OCI-LY7 (cell line): ENCODE results near the gene TRA2A. TPM values are rescaled to one million over a fixed set of nuclear protein-coding genes. Genes with fewer than 3 reads are reported as not detected.
"Not testable (repeated sequence)": the region's sequence is repeated elsewhere in the genome, so short reads cannot be mapped to it uniquely, and the experiment has no call there.

Source experiments
- BruUV-seq: library from RNA; stranded (reverse); fragments of 400-500 nt; replicated peaks from 2 replicates; lab custom pipeline; 2021; lab: Mats Ljungman, UMichigan
- CTCF ChIA-PET: fragments of 300-600 bp; sonication (Branson Sonifier 250); formaldehyde crosslinking; loops from one replicate; lab custom pipeline; 2022; ENCODE audit warnings: antibody characterized with exemption; ENCODE audit not compliant: unreplicated experiment; lab: Charles Lee
- POLR2A ChIA-PET: fragments of 300-600 bp; sonication (Branson Sonifier 250); formaldehyde crosslinking; loops from one replicate; lab custom pipeline; 2022; ENCODE audit warnings: antibody characterized with exemption; lab: Charles Lee
- DNase-seq: peaks from one replicate; pipeline ENCODE4 v3.0.0-alpha.2; 2015; ENCODE audit warnings: low spot score
- H2AFZ ChIP-seq: fragments of 200-600 bp; sonication (generic), shearing (Covaris generic); 2 replicates; pipeline ENCODE4 v1.6.1; 2014; ENCODE audit warnings: mild to moderate bottlenecking, antibody characterized with exemption, low read length, moderate library complexity
- H3K27ac ChIP-seq: fragments of 200-600 bp; sonication (generic); 2 replicates; pipeline ENCODE4 v1.5.1; 2014; ENCODE audit warnings: mixed run types, low read depth, mild to moderate bottlenecking, moderate library complexity, low read length, inconsistent platforms; ENCODE audit not compliant: poor library complexity, severe bottlenecking
- H3K36me3 ChIP-seq: fragments of 200-600 bp; sonication (generic); 2 replicates; pipeline ENCODE4 v1.6.1; 2014; ENCODE audit warnings: mild to moderate bottlenecking, antibody characterized with exemption, low read length, moderate library complexity, mixed read lengths; ENCODE audit not compliant: insufficient read depth
- H3K4me1 ChIP-seq: fragments of 200-600 bp; sonication (generic); 2 replicates; pipeline ENCODE4 v1.5.1; 2014; ENCODE audit warnings: mild to moderate bottlenecking, low read length; ENCODE audit not compliant: insufficient read depth, poor library complexity, severe bottlenecking
- H3K4me2 ChIP-seq: fragments of 200-600 bp; sonication (generic); 2 replicates; pipeline ENCODE4 v1.6.1; 2014; ENCODE audit warnings: mild to moderate bottlenecking, low read length
- H3K4me3 ChIP-seq: fragments of 200-600 bp; sonication (generic); 2 replicates; pipeline ENCODE4 v1.5.1; 2014; ENCODE audit warnings: mild to moderate bottlenecking, low read depth, low read length; ENCODE audit not compliant: poor library complexity, severe bottlenecking
- H3K79me2 ChIP-seq: fragments of 200-600 bp; sonication (generic); 2 replicates; pipeline ENCODE4 v1.6.1; 2016; ENCODE audit warnings: low read depth, mild to moderate bottlenecking, low read length, moderate library complexity, mixed read lengths; ENCODE audit not compliant: insufficient read depth
- H3K9me2 ChIP-seq: fragments of 200-600 bp; sonication (generic); 2 replicates; pipeline ENCODE4 v1.6.1; 2016; ENCODE audit warnings: mild to moderate bottlenecking, low read length, mixed read lengths; ENCODE audit not compliant: insufficient read depth
- H3K9me3 ChIP-seq: fragments of 200-600 bp; sonication (generic); 2 replicates; pipeline ENCODE4 v1.6.1; 2014; ENCODE audit warnings: mild to moderate bottlenecking, mixed run types, low read length, mixed read lengths
- H4K20me1 ChIP-seq: fragments of 200-600 bp; sonication (generic); 2 replicates; pipeline ENCODE4 v1.6.1; 2014; ENCODE audit warnings: mild to moderate bottlenecking, antibody characterized with exemption, low read length, moderate library complexity, mixed read lengths; ENCODE audit not compliant: insufficient read depth
- EZH2phosphoT487 ChIP-seq: fragments of 200-600 bp; sonication (generic); IDR thresholded peaks from 2 replicates; pipeline ENCODE4 v1.6.1; 2018; ENCODE audit warnings: low read depth, borderline replicate concordance, mild to moderate bottlenecking, mixed run types, antibody characterized with exemption, low read length, moderate library complexity, mixed read lengths
- intact Hi-C: fragments of 100-400 bp; cut with micrococcal nuclease; formaldehyde crosslinking; loops from one replicate; pipeline ENCODE4 v1.10.0; 2022; ENCODE audit not compliant: unreplicated experiment
- total RNA-seq, 2 experiments: library from RNA; depleted of rRNA in 1 of 2; stranded (reverse); fragments of >200 nt in 1 of 2; shearing (Covaris generic) in 1 of 2; gene quantifications; 2 replicates each; pipeline ENCODE4 v1.2.3, GENCODE V29; 2014 to 2022
- TF ChIP-seq, protein P1 (sequence below): fragments of 200-600 bp; sonication (generic); conservative IDR thresholded peaks from 2 replicates; pipeline ENCODE4 v1.5.1; 2014; ENCODE audit warnings: mild to moderate bottlenecking, antibody characterized with exemption, low read length, moderate library complexity, mixed read lengths

TRA2A gene
- total RNA-seq, 2 experiments from 2014 or later = 41.4 to 129 TPM

DNA sequence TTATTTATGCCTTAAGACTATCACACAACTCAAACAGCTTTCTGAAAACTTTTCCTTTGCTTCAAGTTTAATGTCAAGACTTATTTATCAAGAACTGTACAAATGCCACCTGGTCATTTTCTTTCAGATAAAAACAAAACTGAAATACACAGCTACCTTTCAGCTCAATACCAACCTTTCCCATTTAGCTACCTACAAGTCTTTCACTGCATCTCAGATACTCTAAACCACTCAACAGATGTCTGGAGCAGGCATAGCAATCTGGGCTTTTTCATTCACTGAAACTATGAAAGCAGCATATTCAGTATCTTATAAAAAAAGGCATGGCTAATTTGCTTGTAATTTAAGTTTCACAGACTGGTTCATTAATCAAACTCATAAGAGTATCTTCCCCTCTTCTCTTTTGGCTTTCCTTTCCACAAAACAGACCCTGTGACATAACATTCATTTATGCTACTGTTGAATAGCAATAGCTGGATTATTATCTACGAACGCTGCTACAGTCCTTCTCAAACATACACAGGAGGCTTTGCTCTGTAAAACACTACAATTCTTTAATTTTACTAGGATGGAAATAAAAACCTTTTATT is 8.2 kb downstream of the TRA2A start:
- Histone ChIP-seq H3K4me1 (peaks cover 28% of the 10 kb centered on the region), H3K9me3 (peaks cover 5% of the 10 kb centered on the region; the same call in 1 of the 2 replicates), H2AFZ (no peak overlapping the region), H3K4me2 (no peak overlapping the region), H3K9me2 (no peaks in the 10 kb centered on the region), H3K79me2 (peaks cover 98% of the 10 kb centered on the region), H3K27ac (no peak overlapping the region), H3K36me3 (peaks cover 96% of the 10 kb centered on the region), H4K20me1 (peaks cover 64% of the 10 kb centered on the region), H3K4me3 (no peak overlapping the region)
- intact Hi-C loops = no loop called here
- CTCF ChIA-PET = no interaction called here
- DNase-seq = no peak
- POLR2A ChIA-PET = interaction anchor here (0.6 to 3.1 kb wide), 12 partner anchors 16 to 252 kb away, joined by 3 to 10 read pairs (median 3); no protein-coding TSS in a partner anchor
- no TSS peak for BruUV-seq
- TF ChIP-seq, protein P1, sequence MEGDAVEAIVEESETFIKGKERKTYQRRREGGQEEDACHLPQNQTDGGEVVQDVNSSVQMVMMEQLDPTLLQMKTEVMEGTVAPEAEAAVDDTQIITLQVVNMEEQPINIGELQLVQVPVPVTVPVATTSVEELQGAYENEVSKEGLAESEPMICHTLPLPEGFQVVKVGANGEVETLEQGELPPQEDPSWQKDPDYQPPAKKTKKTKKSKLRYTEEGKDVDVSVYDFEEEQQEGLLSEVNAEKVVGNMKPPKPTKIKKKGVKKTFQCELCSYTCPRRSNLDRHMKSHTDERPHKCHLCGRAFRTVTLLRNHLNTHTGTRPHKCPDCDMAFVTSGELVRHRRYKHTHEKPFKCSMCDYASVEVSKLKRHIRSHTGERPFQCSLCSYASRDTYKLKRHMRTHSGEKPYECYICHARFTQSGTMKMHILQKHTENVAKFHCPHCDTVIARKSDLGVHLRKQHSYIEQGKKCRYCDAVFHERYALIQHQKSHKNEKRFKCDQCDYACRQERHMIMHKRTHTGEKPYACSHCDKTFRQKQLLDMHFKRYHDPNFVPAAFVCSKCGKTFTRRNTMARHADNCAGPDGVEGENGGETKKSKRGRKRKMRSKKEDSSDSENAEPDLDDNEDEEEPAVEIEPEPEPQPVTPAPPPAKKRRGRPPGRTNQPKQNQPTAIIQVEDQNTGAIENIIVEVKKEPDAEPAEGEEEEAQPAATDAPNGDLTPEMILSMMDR = no peak
- no peak for TF ChIP-seq EZH2phosphoT487

DNA sequence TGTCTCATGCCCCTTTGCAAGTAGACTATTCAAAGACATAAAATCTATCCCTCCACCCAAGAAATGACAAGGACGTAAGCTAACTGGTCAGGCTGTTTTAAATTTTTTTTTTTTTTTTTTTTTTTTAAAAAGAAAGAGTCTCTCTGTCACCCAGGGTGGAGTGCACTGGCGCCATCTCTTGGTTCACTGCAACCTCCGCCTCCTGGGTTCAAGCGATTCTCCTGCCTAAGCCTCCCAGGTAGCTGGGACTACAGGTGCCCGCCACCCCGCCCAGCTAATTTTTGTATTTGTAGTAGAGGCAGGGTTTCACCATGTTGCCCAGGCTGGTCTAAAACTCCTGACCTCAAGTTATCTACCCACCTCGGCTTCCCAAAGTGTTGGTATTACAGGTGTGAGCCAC is 11.2 kb downstream of the TRA2A start:
- no peaks in the 10 kb centered on the region for H3K9me2 ChIP-seq
- no peak overlapping the region for H2AFZ ChIP-seq
- ChIA-PET CTCF (no interaction called here), POLR2A (interaction anchor here (0.7 to 0.8 kb wide), 2 partner anchors 9 to 14 kb away, joined by 3 read pairs; no protein-coding TSS in a partner anchor)
- DNase-seq = no peak
- intact Hi-C loops = no loop called here
- no TSS peak for BruUV-seq
- H3K4me3 ChIP-seq = no peak overlapping the region
- peaks cover 5% of the 10 kb centered on the region; the same call in 1 of the 2 replicates for H3K9me3 ChIP-seq
- TF ChIP-seq, protein P1 = peak; percentile 48; the same call in 1 of the 2 replicates
- no peak for TF ChIP-seq EZH2phosphoT487
- no peaks in the 10 kb centered on the region for H3K4me1 ChIP-seq
- peaks cover 88% of the 10 kb centered on the region for H3K79me2 ChIP-seq
- H3K27ac ChIP-seq = no peak overlapping the region
- H3K4me2 ChIP-seq = no peak overlapping the region
- H4K20me1 ChIP-seq = peaks cover 37% of the 10 kb centered on the region
- peaks cover 97% of the 10 kb centered on the region for H3K36me3 ChIP-seq

DNA sequence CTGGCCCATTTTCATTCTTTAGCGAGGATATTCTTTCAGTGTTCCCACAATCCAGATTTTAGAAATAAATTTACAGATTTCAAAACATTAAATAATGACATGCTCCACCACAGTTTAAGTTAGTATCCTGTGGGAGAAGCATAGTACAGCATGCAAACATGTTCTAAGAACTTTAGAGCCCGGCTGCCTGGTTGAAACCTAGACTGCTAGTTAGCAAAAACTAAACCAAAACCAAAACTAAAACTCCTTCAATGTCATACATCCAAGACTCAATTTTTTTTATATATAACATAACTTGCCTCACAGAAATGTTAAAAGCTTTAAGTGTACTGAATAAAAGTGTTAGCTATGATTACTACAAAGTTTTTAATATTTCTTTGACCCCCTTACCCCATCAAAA is 17.0 kb downstream of the TRA2A start:
- CTCF ChIA-PET = no interaction called here

DNA sequence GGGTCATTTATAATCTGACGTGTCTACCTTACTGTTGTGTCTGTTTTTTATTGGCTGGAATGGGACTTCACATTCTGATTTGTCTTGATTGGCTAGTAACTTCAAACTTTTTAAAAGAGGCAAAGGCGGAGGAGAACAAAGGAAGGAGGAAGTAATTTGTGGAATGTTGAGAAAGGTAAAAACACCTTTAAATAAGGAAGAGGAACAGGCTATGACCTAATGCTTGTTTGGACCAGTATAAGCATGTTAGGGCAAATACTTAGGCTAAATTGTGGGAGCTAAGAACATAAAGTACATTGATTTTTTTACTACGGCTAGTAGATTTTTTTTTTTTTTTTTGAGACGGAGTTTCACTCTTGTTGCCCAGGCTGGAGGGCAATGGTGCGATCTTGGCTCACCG is 18.0 kb downstream of the TRA2A start:
- Histone ChIP-seq H3K79me2 (peaks cover 67% of the 10 kb centered on the region; the same call in 1 of the 2 replicates), H3K36me3 (peaks cover 97% of the 10 kb centered on the region)
- H3K27ac ChIP-seq, intact Hi-C loops, H3K9me3 ChIP-seq, DNase-seq, BruUV-seq, CTCF ChIA-PET, H3K9me2 ChIP-seq, H3K4me3 ChIP-seq, H4K20me1 ChIP-seq, H3K4me2 ChIP-seq, H2AFZ ChIP-seq, H3K4me1 ChIP-seq: not testable (repeated sequence)
- POLR2A ChIA-PET = interaction anchor here (0.6 kb wide), 2 partner anchors 11 to 134 kb away, joined by 3 read pairs; no protein-coding TSS in a partner anchor

More for the DNA sequence above, 17.0 kb downstream of the TRA2A start:
- no peaks in the 10 kb centered on the region for H3K9me2 ChIP-seq
- no peak overlapping the region for H2AFZ ChIP-seq
- no peak overlapping the region for H3K27ac ChIP-seq
- no peak for DNase-seq
- H3K4me3 ChIP-seq = no peak overlapping the region
- no peaks in the 10 kb centered on the region for H4K20me1 ChIP-seq
- peaks cover 67% of the 10 kb centered on the region for H3K79me2 ChIP-seq
- H3K4me1 ChIP-seq = no peaks in the 10 kb centered on the region
- intact Hi-C loops = no loop called here
- POLR2A ChIA-PET = interaction anchor here (0.6 to 1.0 kb wide), 4 partner anchors 20 to 787 kb away, joined by 3 to 4 read pairs (median 4); no protein-coding TSS in a partner anchor
- BruUV-seq = no TSS peak
- TF ChIP-seq, protein P1 = no peak
- TF ChIP-seq EZH2phosphoT487 = no peak
- no peak overlapping the region for H3K4me2 ChIP-seq
- H3K9me3 ChIP-seq = no peaks in the 10 kb centered on the region
- peaks cover 97% of the 10 kb centered on the region for H3K36me3 ChIP-seq
